Mesenteric fat pad (tissue), 1 donor: ENCODE measurements around the gene SIN3B. TPM values are rescaled to one million over a fixed set of nuclear protein-coding genes. Genes with fewer than 3 reads are reported as not detected.
"Not testable (repeated sequence)": the region's sequence is repeated elsewhere in the genome, so short reads cannot be mapped to it uniquely, and the experiment has no call there.

Experiments
- DNase-seq: peaks from one replicate; pipeline ENCODE4 v3.0.0-alpha.2; 2020; ENCODE audit warnings: low spot score
- long read RNA-seq: library from polyadenylated mRNA; unstranded; transcript quantifications from one replicate; pipeline ENCODE4 v2.0.0, GENCODE V29; 2020
- total RNA-seq: library from RNA; stranded (reverse); fragmentation: NEBNext Ultra II Directional; extraction: Animal tissue kit (Norgen Biotek cat#: 25700); gene quantifications from one replicate; pipeline ENCODE4 v1.2.1, GENCODE V29; 2021
- donor health status: DM: yes; HTN: yes; CAD: no.

The SIN3B gene, protein sequence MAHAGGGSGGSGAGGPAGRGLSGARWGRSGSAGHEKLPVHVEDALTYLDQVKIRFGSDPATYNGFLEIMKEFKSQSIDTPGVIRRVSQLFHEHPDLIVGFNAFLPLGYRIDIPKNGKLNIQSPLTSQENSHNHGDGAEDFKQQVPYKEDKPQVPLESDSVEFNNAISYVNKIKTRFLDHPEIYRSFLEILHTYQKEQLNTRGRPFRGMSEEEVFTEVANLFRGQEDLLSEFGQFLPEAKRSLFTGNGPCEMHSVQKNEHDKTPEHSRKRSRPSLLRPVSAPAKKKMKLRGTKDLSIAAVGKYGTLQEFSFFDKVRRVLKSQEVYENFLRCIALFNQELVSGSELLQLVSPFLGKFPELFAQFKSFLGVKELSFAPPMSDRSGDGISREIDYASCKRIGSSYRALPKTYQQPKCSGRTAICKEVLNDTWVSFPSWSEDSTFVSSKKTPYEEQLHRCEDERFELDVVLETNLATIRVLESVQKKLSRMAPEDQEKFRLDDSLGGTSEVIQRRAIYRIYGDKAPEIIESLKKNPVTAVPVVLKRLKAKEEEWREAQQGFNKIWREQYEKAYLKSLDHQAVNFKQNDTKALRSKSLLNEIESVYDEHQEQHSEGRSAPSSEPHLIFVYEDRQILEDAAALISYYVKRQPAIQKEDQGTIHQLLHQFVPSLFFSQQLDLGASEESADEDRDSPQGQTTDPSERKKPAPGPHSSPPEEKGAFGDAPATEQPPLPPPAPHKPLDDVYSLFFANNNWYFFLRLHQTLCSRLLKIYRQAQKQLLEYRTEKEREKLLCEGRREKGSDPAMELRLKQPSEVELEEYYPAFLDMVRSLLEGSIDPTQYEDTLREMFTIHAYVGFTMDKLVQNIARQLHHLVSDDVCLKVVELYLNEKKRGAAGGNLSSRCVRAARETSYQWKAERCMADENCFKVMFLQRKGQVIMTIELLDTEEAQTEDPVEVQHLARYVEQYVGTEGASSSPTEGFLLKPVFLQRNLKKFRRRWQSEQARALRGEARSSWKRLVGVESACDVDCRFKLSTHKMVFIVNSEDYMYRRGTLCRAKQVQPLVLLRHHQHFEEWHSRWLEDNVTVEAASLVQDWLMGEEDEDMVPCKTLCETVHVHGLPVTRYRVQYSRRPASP
- total RNA-seq = 72.9 TPM
- long read RNA-seq, transcript SIN3B-211 (3 exons, 1,473 nt) = major isoform, 9 of 42 reads
- long read RNA-seq, transcript SIN3B-209 (8 exons, 2,556 nt) = minor isoform, 7 of 42 reads
- long read RNA-seq, partial matches to known transcripts = 15 of 42 reads
- long read RNA-seq, other reads (novel, unspliced or antisense) = 8 of 42 reads

DNA sequence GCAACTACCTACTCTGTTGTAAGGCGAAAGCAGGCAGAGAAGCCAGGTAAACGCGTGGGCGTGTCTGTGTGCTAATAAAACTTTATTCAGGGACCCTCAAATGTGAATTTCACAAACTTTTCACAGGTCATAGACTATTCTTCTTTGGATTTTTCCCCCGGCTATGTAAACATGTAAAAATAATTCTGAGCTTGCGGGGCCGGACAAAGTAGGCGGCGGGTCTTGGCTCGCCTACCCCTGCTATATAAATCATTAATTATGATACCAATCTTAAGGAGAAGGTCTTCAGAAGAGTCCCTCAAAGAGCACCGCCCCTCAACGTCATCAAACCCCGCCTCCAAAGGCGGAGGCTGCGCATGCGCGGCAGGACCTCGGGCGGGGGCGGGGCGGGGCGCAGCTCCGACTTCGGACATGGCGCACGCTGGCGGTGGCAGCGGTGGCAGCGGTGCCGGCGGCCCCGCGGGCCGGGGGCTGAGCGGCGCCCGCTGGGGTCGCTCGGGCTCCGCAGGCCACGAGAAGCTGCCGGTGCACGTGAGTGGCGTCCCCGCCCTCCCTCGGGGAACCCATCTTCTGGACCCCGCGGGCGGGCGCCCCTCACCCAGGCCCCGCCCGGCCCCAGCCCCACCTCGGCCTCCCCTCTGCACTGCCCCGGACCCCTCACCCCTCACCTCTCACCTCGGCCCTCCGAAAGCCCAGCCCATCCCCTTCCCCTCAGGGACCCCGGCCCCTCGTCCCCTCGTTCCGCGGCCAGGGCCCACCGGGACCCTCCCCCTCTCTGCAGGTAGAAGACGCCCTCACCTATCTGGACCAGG is at the start of gene SIN3B:
Gene SIN3B (plus strand): TSS at position 389 of the 812 bp plus-strand sequence. CDS start 23 bp downstream, at position 412.
- DNase-seq = peak; percentile 96

DNA sequence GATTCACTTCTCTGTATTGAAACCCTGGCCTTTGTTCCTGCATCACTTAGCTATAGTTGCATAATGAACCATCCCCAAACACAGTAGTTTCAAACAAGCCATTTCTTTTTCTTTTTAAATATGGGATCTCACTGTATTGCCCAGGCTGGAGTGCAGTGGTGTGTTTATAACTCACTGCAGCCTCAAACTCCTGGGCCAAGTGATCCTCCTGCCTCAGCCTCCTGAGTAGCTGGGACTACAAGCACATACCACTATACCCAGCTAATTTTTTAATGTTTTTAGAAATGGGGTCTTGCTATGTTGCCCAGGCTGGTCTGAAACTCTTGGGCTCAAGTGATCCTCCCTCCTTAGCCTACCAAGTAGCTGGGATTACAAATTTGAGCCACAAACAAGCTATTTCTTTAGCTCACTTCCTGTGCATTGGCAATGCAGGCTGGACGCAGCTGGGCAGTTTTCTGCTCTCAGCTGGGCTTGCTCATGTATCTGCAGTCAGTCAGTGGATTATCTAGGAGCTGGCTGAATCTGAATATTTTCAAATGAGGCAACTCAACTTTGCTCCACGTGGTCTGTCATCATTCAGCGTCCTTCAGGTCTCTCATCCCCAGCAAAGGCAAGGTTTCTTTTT is 49.5 kb upstream of the SIN3B start:
- DNase-seq = no peak

DNA sequence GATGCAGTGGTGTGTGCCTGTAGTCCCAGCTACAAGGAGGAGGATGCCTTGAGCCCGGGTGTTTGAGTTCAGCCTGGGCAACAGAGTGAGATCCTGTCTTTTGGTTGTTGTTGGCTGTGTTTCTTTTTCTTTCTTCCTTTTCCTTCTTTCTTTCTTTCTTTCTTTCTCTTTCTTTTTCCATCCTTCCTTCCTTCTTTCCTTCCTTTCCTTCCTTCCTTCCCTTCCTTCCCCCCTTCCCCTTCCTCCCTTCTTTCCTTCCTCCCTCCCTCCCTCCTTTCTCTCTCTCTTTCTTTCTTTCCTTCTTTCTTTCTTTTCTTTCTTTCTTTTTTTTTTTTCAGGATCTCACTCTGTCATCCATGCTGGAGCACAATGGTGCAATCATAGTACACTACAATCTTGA is 46.5 kb upstream of the SIN3B start:
- no peak for DNase-seq

DNA sequence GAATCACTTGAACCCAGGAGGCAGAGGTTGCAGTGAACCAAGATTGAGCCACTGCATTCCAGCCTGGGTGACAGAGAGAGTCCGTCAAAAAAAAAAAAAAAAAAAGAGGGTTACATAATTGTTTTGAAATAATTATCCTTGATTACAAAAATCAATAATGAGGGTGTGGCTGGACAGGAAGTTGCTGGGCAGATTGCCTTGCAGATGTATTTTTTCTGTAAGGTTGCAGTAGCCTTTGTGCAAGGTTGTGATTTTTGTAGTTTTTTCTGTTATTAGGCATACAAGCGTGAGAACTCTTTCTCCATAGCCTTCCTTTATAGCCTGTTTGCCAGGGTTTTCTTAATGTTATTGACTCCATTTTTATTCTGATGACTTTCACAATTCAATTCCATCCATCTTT is 40.7 kb upstream of the SIN3B start:
- DNase-seq = no peak

DNA sequence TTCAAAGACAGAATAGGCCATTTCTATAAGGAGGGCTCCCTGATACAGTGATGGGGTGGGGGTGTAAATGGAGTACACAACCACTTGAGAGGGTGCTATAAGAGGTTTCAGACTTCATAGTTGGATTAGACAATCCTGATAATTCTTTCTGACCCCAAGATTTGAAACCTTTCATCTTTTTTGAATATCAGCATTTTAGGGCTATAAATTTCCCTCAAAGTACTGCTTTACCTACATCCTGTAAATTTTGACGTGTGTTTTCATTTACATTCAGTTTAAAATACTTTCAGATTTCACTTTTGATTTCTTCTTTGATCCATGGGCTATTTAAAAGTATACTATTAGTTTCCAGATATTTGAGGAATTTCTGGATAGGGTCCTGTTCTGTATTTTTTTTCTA is 40.0 kb upstream of the SIN3B start:
- DNase-seq = no peak

DNA sequence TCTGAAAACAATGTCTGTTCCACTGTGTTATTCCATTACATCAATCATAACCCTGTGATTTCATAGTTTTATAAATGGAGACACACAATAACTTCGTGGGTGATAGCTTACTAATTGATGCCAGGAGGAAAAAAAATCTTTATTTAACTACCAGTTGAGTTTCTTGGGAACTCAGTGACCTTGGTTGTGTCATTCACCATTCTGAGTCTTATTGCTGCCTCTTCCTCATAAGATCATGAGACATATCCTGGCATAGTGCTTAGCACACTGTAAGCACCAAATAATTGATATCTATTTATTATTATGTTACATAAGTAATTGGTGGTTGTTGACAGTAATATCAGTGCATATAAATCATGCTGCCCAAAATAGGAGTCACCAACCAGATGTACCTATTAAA is 39.1 kb upstream of the SIN3B start:
- no peak for DNase-seq

DNA sequence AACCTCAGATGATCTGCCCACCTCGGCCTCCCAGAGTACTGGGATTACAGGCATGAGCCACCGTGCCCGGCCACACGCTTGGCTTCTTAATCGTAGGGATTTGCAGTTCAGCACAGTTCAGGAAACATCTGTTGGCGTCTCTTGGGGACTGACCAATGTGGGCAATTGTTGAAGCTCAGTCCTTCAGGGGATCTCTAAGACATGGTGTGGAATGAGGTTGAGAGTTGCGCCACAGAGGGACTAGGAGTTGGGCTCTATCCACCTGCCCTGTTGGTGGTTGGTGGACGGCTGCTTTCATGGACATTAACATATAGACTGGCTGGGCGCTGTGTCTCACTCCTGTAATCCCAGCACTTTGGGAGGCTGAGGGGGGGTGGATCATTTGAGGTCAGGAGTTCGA is 37.3 kb upstream of the SIN3B start:
- no peak for DNase-seq

DNA sequence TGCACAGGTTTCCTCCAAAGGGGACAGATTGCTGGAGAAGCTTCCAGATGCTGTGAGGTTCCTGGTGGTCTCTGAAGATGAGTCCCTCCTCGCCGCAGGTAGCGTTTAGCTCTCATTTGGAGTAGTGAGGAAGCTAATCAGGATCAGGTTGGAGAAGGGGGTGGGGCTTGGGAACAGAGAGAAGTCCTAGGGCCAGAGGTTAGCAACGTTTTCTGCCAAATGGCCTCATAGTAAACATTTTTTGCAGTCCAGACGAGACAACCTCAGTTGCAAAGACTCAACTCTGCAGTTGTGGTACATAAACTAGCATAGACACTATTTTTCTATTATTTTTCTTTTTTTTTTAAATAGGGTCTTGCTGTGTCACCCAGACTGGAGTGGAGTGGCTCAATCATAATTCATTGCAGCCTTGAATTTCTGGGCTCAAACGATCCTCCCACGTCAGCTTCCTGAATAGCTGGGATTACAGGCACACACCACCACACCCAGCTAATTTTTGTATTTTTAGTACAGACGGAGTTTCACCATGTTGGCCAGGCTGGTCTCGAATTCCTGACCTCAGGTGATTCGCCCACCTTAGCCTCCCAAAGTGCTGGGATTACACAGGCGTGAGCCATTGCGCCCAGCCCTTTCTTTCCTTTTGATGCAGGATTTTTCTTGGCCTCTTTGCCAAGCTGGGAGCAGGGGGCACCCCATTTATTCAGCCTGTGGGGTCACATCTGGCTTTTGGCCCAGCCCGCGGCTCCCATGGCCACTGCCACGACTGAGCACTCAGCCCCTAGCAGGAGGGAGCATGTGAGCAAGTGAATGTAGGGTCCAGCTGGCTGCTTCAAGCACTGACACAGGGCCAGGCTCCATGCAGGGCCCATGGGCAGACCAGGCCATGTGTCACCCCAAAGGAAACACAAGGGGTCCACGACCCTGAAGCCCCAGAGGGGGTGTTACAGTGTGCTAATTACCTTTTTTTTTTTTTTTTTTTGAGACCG is 34.4 kb upstream of the SIN3B start:
- no peak for DNase-seq

DNA sequence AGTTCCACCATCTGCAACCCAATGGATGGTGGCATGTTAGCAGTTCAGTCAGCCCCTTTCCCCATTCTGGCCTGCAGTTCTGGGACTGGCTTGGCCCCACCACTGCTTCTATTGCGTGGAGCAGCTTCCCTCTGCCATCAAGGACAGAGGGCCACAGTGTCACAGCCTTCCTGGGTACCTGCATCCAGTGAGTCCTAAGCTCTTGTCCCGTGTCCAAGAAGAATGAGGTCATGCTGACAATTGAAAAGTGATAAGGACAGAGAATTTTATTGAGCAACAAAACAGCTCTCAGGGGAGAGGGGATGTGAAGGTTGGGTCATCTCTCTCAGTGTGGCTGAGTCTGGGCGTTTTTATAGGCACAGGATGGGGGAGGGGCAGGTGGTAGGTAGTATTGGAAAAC is 33.5 kb upstream of the SIN3B start:
- DNase-seq = no peak

DNA sequence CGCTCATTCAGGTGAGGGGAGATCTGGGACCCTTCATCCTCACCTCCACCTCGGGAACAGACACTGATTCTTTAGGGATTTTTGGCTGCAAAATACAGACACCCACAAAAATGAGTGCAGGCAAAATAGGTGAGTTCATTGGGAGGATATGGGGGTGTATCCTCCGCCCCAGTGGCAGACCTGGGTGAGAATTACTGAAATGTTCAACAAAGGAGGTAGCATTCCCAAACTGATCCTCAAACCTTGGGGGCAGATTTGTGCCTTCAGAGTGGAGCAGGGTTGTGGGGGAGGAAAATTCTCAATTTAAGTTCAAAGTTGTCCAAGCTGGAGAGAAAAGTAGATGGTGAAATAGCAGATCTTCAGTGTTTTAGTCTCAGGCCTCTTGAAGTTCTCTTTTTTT is 31.3 kb upstream of the SIN3B start:
- no peak for DNase-seq

DNA sequence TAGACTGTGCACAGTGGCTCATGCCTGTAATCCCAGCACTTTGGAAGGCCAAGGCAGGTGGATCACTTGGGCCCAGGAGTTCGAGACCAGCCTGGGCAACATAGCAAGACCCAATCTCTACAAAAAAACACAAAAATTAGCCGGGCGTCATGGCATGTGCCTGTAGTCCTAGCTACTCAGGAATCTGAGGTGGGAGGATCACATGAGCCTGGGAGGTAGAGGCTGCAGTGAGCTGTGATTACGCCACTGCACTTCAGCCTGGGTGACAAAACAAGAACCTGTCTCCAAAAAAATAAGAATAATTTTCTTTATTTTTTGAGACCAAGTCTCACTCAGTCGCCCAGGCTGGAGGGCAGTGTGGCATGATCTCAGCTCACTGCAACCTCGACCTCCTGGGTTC is 30.9 kb upstream of the SIN3B start:
- DNase-seq = not testable (repeated sequence)

DNA sequence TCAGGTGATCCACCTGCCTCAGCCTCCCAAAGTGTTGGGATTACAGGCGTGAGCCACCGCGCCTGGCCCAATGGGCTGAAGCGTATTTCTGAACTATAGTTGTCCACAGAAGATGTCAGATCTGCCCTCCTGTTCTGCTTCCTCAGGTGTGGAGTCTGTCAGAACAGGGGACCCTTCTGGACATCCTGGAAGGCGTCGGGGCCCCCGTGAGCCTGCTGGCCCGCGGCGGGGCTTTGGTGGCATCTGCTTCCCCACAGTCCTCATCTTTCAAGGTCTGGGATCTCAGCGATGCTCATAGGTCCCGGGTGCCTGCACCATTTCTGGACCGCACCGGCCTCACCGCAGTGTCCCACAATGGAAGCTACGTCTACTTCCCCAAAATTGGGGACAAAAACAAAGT is 29.5 kb upstream of the SIN3B start:
- DNase-seq = no peak

DNA sequence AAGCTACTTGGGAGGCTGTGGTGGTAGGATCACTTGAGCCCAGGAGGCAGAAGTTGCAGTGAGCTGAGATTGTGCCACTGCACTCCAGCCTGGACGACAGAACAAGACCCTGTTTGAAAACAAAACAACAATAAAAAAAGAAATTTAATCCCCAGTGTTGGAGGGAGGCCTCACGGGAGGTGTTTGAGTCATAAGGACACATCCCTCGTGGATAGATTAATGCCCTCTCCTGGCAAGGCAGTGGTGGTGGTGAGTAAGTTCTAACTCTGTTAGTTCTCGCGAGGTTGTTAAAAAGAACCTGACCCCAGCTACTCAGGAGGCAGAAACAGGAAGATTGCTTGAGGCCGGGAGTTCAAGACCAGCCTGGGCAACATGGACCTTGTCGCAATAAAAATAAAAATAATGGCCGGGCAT is 27.6 kb upstream of the SIN3B start:
- DNase-seq = no peak

DNA sequence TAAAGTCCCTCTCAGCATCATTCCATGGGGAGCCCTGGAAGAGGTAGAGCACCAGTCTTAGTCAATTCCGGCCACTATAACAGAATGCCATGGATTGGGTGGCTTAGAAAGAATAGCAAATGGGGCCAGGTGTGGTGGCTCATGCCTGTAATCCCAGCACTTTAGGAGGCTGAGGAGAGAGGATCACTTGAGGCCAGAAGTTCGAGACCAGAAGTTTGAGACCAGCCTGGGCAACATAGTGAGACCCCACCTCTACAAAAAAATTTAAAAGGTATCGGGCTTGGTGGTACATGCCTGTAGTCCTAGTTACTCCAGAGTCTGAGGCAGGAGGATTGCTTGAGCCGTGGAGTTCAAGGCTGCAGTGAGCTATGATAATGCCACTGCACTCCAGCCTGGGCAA is 25.0 kb upstream of the SIN3B start:
- DNase-seq = no peak

DNA sequence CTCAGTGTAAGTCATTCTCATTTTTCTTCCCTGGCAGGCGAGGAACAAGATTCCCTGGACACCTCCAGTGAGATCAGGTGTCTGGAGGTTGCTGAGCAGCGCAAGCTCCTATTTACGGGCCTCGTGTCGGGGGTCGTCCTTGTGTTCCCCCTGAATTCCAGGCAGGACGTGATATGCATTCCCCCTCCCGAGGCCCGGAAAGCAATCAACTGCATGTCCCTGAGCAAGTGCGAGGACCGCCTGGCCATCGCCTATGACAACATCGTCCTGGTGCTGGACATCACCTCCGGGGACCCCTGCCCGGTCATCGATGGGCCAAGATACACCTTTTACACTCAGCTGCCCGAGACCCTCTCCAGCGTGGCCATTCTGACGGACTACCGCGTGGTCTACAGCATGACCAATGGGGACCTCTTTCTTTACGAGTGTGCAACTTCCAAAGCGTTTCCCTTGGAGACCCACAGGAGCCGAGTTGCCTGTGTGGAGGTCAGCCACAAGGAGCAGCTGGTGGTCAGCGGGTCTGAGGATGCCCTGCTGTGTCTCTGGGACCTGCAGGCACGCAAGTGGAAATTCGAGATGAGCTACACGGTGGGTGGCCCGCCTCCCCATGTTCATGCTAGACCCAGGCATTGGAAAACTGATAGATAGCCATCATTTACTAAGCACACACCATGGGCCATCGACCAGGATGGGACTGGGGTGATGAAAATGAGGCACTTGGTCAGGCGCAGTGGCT is 21.5 kb upstream of the SIN3B start:
- DNase-seq = no peak

DNA sequence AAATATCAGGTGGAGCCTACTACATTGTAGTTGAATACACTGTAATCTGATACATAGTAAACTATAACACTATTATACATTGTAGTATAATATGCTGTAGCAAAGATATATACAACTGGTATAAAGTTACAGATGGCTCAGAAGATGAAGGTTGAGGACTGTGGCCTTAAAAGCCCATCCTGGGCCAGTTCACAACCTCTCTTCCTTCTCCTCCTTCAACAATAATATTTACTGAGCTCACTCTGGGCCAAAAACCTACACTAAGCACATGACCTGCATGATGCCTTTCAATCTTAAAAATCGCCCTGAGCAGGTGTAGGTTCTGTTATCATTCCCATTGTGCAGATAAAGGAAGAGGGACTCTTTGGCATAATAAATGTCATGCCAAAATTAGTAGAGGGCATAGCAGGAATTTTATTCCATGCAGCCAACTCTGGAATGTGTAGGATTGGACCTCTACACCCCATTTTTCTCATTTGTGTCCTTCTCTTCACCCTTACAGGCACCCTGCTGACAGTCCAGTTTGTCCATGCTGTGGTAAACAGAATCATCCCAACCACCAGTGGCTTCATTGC is 14.6 kb upstream of the SIN3B start:
- DNase-seq = no peak

DNA sequence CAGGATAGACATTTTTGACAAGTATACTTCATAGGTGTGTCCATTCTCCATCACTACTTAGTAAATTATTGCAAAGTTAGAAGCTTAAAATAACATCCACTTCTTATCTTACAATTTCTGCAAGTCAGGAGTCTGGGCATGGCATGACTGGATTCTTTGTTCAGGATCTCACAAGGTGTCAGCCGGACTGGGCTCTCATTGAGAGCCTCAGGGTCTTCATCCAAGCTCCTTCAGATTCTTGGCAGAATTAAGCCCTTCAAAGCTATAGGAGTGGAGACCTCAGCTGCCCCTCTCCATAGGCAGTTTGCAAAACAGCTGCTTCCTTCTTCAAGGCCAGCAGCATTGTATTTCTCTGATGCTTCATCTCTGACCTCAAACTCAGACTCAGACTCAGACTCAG is 9.1 kb upstream of the SIN3B start:
- DNase-seq = no peak

DNA sequence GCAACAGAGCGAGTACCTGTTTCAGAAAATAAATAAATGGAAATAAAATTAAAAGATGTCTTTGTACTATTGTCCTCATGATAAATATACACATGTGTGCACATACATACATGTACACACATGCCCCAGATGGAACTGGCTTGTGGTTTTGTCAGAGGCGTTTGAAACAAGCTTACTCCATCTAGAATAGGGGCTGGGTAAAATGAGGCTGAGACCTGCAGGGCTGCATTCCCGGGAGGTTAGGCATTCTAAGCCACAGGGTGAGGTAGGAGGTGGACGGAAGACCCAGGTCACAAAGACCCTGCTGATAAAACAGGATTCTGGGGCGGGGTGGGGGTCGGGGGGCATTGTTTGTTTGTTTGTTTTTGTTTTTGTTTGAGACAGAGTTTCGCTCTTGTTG is 8.1 kb upstream of the SIN3B start:
- no peak for DNase-seq
